Fibroblast of skin of abdomen (primary cell): ENCODE measurements around the gene FUS.
A peak's percentile ranks its signal among the peaks of the same experiment; 100 is the strongest.
"Not testable (repeated sequence)": the region's sequence is repeated elsewhere in the genome, so short reads cannot be mapped to it uniquely, and the experiment has no call there.

Source experiments
- DNase-seq: peaks from one replicate; pipeline ENCODE4 v3.0.0-alpha.2; 2013

FUS gene

GRCh38 chr16:31143694-31144148 lies 36.2 kb upstream of the FUS start:
- no peak for DNase-seq

GRCh38 chr16:31144418-31144817 lies 35.5 kb upstream of the FUS start:
- peak; percentile 10 for DNase-seq

GRCh38 chr16:31145398-31145990 lies 34.4 kb upstream of the FUS start:
- no peak for DNase-seq

GRCh38 chr16:31147574-31147973 lies 32.4 kb upstream of the FUS start:
- DNase-seq: no peak

GRCh38 chr16:31148281-31148728 lies 31.6 kb upstream of the FUS start:
- DNase-seq: no peak

- no peak for DNase-seq
Measured at GRCh38 chr16:31148896-31149295, 31.0 kb upstream of the FUS start.

- DNase-seq: no peak
Measured at GRCh38 chr16:31149332-31149731, 30.6 kb upstream of the FUS start.

GRCh38 chr16:31149894-31150890 lies 29.7 kb upstream of the FUS start, which contains the start of gene PRSS36:
Gene PRSS36 (minus strand): TSS chr16:31150066. CDS start chr16:31150035, 31 bp downstream.
- no peak for DNase-seq

GRCh38 chr16:31150976-31151375 lies 29.0 kb upstream of the FUS start:
- not testable (repeated sequence) for DNase-seq

- DNase-seq: no peak
Measured at GRCh38 chr16:31157136-31157535, 22.8 kb upstream of the FUS start.

GRCh38 chr16:31167315-31167714 lies 12.6 kb upstream of the FUS start:
- DNase-seq: no peak

GRCh38 chr16:31168848-31169247 lies 11.1 kb upstream of the FUS start:
- no peak for DNase-seq

GRCh38 chr16:31170048-31170447 lies 9.9 kb upstream of the FUS start:
- DNase-seq: not testable (repeated sequence)

- no peak for DNase-seq
Measured at GRCh38 chr16:31177136-31177535, 2.8 kb upstream of the FUS start.

GRCh38 chr16:31179219-31179746 lies 656 bp upstream of the FUS start:
- no peak for DNase-seq

GRCh38 chr16:31181102-31181830 lies 1.3 kb downstream of the FUS start:
- DNase-seq: no peak

- no peak for DNase-seq
Measured at GRCh38 chr16:31182391-31182790, 2.5 kb downstream of the FUS start.

GRCh38 chr16:31183432-31184428 lies 3.8 kb downstream of the FUS start:
- no peak for DNase-seq

- DNase-seq: no peak
Measured at GRCh38 chr16:31184888-31185287, 4.9 kb downstream of the FUS start.

- DNase-seq: no peak
Measured at GRCh38 chr16:31185339-31185738, 5.4 kb downstream of the FUS start.

- DNase-seq: no peak
Measured at GRCh38 chr16:31186176-31186575, 6.2 kb downstream of the FUS start.
